ENCODE measurements around the gene NPHP4. TPM values are rescaled to one million over a fixed set of nuclear protein-coding genes. Genes with fewer than 3 reads are reported as not detected.

The NPHP4 gene
- total and polyA plus RNA-seq, 4 donors, result 1.7 to 5.6 (median 3.5) TPM

DNA sequence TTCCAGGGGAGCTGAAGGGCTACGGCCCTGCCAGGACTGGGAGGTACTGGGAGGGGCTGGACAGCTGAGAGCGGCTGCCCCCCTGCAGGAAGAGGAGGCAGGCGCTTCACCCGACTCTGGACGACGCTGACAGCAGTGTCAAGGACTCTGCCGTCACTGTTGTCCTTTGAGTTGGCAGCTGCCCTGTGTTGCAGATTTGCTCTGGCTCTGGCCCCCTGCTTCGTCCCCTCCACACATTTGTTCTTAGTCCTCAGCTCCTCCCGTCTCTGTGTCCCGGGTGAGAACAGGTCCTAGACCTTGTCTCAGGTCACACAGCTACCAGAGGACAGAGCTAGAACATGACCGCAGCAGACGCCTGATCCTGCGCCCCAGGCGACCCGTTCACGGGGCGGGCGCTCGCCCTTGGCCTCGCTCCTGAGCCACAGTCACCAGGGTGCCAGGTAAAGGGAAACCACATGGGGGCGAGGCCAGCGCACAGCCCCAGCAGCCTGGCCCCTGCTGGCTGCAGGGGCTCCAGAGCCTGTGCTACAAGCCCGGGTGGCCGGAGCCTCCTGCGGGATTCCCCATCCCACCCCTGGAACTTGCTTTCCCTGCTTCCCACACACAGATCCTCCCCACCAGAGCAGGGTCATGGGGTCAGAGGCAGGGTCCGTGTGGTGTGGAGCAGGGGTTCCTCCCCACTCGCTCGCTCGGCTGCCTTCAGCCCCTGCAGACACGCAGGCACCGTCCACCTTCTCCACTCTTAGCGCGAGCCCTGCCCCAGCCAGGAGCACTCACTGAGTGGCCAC, 10.7 kb upstream of the NPHP4 start (continued):
- TF ChIP-seq REST (IDR thresholded peaks at IDR 0.05), result no peak
- no peak for TF ChIP-seq RXRA (IDR thresholded peaks at IDR 0.05)
- TF ChIP-seq EGR1 (IDR thresholded peaks at IDR 0.05; ENCODE audit: low read depth in 2 of 2), result no peak
- TF ChIP-seq JUND (IDR thresholded peaks at IDR 0.05), result no peak
- no peak for TF ChIP-seq MAX (IDR thresholded peaks at IDR 0.05)

- no peak overlapping the region for H3K27ac ChIP-seq (ENCODE audit: low read depth in 1 of 2, low read length in 2 of 2)
- 53% methylated on average over 13 of the region's 13 CpGs for WGBS
- H3K9ac ChIP-seq (ENCODE audit: low read depth in 1 of 2, low read length in 2 of 2), result no peak overlapping the region
- no peak overlapping the region for H3K4me3 ChIP-seq (ENCODE audit: low read depth in 1 of 3, low read length in 3 of 3)
- no peaks in the 10 kb centered on the region for H3K27me3 ChIP-seq (ENCODE audit: control insufficient read depth in 4 of 4, insufficient read depth in 4 of 4, low read length in 3 of 4)
- no peaks in the 10 kb centered on the region for H3K36me3 ChIP-seq (ENCODE audit: control insufficient read depth in 4 of 4, insufficient read depth in 3 of 4, low read depth in 1 of 4, low read length in 3 of 4)
- TF ChIP-seq RAD21 (IDR thresholded peaks at IDR 0.05) (no peak), YY1 (IDR thresholded peaks at IDR 0.05) (no peak), HNF4G (IDR thresholded peaks at IDR 0.05) (no peak), SP1 (IDR thresholded peaks at IDR 0.05) (no peak), FOXA2 (IDR thresholded peaks at IDR 0.05) (no peak), MAX (IDR thresholded peaks at IDR 0.05) (no peak), GABPA (IDR thresholded peaks at IDR 0.05 in 1 of 2, conservative IDR thresholded peaks at IDR 0.05 in 1 of 2) (no peak), RXRA (IDR thresholded peaks at IDR 0.05) (no peak), NR2F2 (IDR thresholded peaks at IDR 0.05) (no peak), EGR1 (IDR thresholded peaks at IDR 0.05; ENCODE audit: low read depth in 2 of 2) (no peak), JUND (IDR thresholded peaks at IDR 0.05) (no peak), REST (IDR thresholded peaks at IDR 0.05) (no peak), TAF1 (conservative IDR thresholded peaks at IDR 0.05) (no peak), HNF4A (conservative IDR thresholded peaks at IDR 0.05) (no peak), FOXA1 (IDR thresholded peaks at IDR 0.05) (no peak), ATF3 (IDR thresholded peaks at IDR 0.05) (no peak)
- TF ChIP-seq, protein P1, sequence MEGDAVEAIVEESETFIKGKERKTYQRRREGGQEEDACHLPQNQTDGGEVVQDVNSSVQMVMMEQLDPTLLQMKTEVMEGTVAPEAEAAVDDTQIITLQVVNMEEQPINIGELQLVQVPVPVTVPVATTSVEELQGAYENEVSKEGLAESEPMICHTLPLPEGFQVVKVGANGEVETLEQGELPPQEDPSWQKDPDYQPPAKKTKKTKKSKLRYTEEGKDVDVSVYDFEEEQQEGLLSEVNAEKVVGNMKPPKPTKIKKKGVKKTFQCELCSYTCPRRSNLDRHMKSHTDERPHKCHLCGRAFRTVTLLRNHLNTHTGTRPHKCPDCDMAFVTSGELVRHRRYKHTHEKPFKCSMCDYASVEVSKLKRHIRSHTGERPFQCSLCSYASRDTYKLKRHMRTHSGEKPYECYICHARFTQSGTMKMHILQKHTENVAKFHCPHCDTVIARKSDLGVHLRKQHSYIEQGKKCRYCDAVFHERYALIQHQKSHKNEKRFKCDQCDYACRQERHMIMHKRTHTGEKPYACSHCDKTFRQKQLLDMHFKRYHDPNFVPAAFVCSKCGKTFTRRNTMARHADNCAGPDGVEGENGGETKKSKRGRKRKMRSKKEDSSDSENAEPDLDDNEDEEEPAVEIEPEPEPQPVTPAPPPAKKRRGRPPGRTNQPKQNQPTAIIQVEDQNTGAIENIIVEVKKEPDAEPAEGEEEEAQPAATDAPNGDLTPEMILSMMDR (IDR thresholded peaks at IDR 0.05; ENCODE audit: low read depth, low read length, missing input control), result no peak
- TF ChIP-seq, protein P2, sequence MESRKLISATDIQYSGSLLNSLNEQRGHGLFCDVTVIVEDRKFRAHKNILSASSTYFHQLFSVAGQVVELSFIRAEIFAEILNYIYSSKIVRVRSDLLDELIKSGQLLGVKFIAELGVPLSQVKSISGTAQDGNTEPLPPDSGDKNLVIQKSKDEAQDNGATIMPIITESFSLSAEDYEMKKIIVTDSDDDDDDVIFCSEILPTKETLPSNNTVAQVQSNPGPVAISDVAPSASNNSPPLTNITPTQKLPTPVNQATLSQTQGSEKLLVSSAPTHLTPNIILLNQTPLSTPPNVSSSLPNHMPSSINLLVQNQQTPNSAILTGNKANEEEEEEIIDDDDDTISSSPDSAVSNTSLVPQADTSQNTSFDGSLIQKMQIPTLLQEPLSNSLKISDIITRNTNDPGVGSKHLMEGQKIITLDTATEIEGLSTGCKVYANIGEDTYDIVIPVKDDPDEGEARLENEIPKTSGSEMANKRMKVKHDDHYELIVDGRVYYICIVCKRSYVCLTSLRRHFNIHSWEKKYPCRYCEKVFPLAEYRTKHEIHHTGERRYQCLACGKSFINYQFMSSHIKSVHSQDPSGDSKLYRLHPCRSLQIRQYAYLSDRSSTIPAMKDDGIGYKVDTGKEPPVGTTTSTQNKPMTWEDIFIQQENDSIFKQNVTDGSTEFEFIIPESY (IDR thresholded peaks at IDR 0.05), result no peak
- no peaks in the 10 kb centered on the region for H3K9me3 ChIP-seq (ENCODE audit: control insufficient read depth in 4 of 4, low read length in 3 of 4)
- DNase-seq (ENCODE audit: low spot score), result no peak
- H3K4me1 ChIP-seq (ENCODE audit: control insufficient read depth in 4 of 4, insufficient read depth in 4 of 4, low read length in 3 of 4), result no peaks in the 10 kb centered on the region
Measured at GRCh38 chr1:6001992-6002576, 9.9 kb upstream of the NPHP4 start.

Data from liver (tissue), 9 donors.